Urothelium cell line (cell line): ENCODE data around the gene WNT11.
A peak's percentile ranks its signal among the peaks of the same experiment; 100 is the strongest.

Experiments
- DNase-seq: peaks from one replicate; pipeline ENCODE4 v3.0.0; 2011; ENCODE audit warnings: low spot score, mixed read lengths
- FAIRE-seq: peaks from 2 replicates; lab custom pipeline; 2011; peaks lifted over from hg19 to GRCh38; lab: Jason Lieb, UNC

Gene WNT11

GRCh38 chr11:76206327-76207081, at the start of gene WNT11:
TSS of gene WNT11 (minus strand) at chr11:76206502. CDS start at chr11:76206407, 95 bp downstream.
- FAIRE-seq: no peak
- DNase-seq: no peak

- FAIRE-seq: no peak
- DNase-seq: no peak
Measured at GRCh38 chr11:76253416-76253815, 47.1 kb upstream of the WNT11 start.

GRCh38 chr11:76252631-76253070, 46.3 kb upstream of the WNT11 start:
- DNase-seq (no peak), FAIRE-seq (no peak)

- DNase-seq (no peak), FAIRE-seq (no peak)
Measured at GRCh38 chr11:76251576-76251975, 45.3 kb upstream of the WNT11 start.

GRCh38 chr11:76251226-76251575, 44.9 kb upstream of the WNT11 start:
- DNase-seq (no peak), FAIRE-seq (peak; percentile 79)

GRCh38 chr11:76250520-76251225, 44.4 kb upstream of the WNT11 start:
- FAIRE-seq: no peak

GRCh38 chr11:76249195-76249741, 43.0 kb upstream of the WNT11 start:
- FAIRE-seq (peak; percentile 50), DNase-seq (no peak)

More at GRCh38 chr11:76250520-76251225, 44.4 kb upstream of the WNT11 start:
- DNase-seq: no peak

- DNase-seq (no peak), FAIRE-seq (peak; percentile 84)
Measured at GRCh38 chr11:76248210-76248609, 41.9 kb upstream of the WNT11 start.

GRCh38 chr11:76247091-76247490, 40.8 kb upstream of the WNT11 start:
- no peak for FAIRE-seq

GRCh38 chr11:76246271-76246933, 40.1 kb upstream of the WNT11 start:
- FAIRE-seq (no peak), DNase-seq (no peak)

More at GRCh38 chr11:76247091-76247490, 40.8 kb upstream of the WNT11 start:
- DNase-seq: no peak

GRCh38 chr11:76245720-76246119, 39.4 kb upstream of the WNT11 start:
- FAIRE-seq: no peak
- no peak for DNase-seq

GRCh38 chr11:76244316-76244851, 38.1 kb upstream of the WNT11 start:
- FAIRE-seq (no peak), DNase-seq (no peak)

GRCh38 chr11:76243957-76244285, 37.6 kb upstream of the WNT11 start:
- DNase-seq: no peak
- FAIRE-seq: no peak

GRCh38 chr11:76243193-76243956, 37.1 kb upstream of the WNT11 start:
- FAIRE-seq (no peak), DNase-seq (no peak)

GRCh38 chr11:76242004-76242779, 35.9 kb upstream of the WNT11 start:
- DNase-seq: no peak
- no peak for FAIRE-seq

- FAIRE-seq: no peak
Measured at GRCh38 chr11:76241243-76242000, 35.1 kb upstream of the WNT11 start.

GRCh38 chr11:76240666-76241065, 34.4 kb upstream of the WNT11 start:
- FAIRE-seq (no peak), DNase-seq (no peak)

More at GRCh38 chr11:76241243-76242000, 35.1 kb upstream of the WNT11 start:
- DNase-seq: no peak

- DNase-seq (no peak), FAIRE-seq (no peak)
Measured at GRCh38 chr11:76240161-76240540, 33.8 kb upstream of the WNT11 start.
